K562 (cell line): ENCODE results near the gene RALY. TPM values are rescaled to one million over a fixed set of nuclear protein-coding genes. Genes with fewer than 3 reads are reported as not detected.

ENCODE experiments used
- CBX8 ChIP-seq: fragments of 200-600 bp; sonication (generic); IDR thresholded peaks from 2 replicates; pipeline ENCODE4 v1.6.1; 2012; ENCODE audit warnings: borderline replicate concordance, mixed run types, low read depth, mild to moderate bottlenecking, moderate library complexity, mixed read lengths, low read length, control low read depth, inconsistent platforms; ENCODE audit not compliant: poor library complexity, severe bottlenecking; ENCODE audit errors: extremely low read depth
- E2F6 ChIP-seq, 2 experiments: IDR thresholded peaks; 2 replicates each; pipeline ENCODE4 v1.6.1; 2011; ENCODE audit warnings: borderline replicate concordance in 1 of 2, control low read depth in 1 of 2, low read depth in 1 of 2, low read length in 1 of 2, mild to moderate bottlenecking in 1 of 2, mixed read lengths in 1 of 2, moderate library complexity in 1 of 2; ENCODE audit not compliant: insufficient read depth in 1 of 2, insufficient read length in 1 of 2, poor library complexity in 1 of 2, severe bottlenecking in 1 of 2; ENCODE audit errors: extremely low read depth in 1 of 2
- FUS ChIP-seq: fragments of 200-400 bp; formaldehyde crosslinking; optimal IDR thresholded peaks from 2 replicates; pipeline ENCODE3; 2017; ENCODE audit warnings: low read depth, low read length
- HDAC2 ChIP-seq: fragments of 450-650 bp; IDR thresholded peaks from 2 replicates; pipeline ENCODE4 v1.6.1; 2016; ENCODE audit warnings: mild to moderate bottlenecking
- HDGF ChIP-seq: fragments of 450-650 bp; IDR thresholded peaks from 2 replicates; pipeline ENCODE4 v1.6.1; 2016
- HMG20B ChIP-seq: fragments of 250-450 bp; sonication (Bioruptor Pico); IDR thresholded peaks from 2 replicates; pipeline ENCODE4 v1.5.0; 2021; ENCODE audit warnings: mild to moderate bottlenecking
- HMGN3 ChIP-seq: IDR thresholded peaks from 2 replicates; pipeline ENCODE4 v1.6.1; 2011; ENCODE audit warnings: borderline replicate concordance, low read depth, mild to moderate bottlenecking, mixed read lengths, low read length; ENCODE audit not compliant: insufficient read length; ENCODE audit errors: extremely low read depth
- ILF3 ChIP-seq: fragments of 450-650 bp; IDR thresholded peaks from 2 replicates; pipeline ENCODE4 v1.6.1; 2018; ENCODE audit warnings: antibody characterized with exemption, mild to moderate bottlenecking, moderate library complexity, borderline replicate concordance
- LARP7 ChIP-seq: fragments of 450-650 bp; IDR thresholded peaks from 2 replicates; pipeline ENCODE4 v1.6.1; 2016
- NBN ChIP-seq: fragments of 450-650 bp; IDR thresholded peaks from 2 replicates; pipeline ENCODE4 v1.6.1; 2016; ENCODE audit warnings: low read depth, mild to moderate bottlenecking
- NCOA6 ChIP-seq: fragments of 450-650 bp; IDR thresholded peaks from 2 replicates; pipeline ENCODE4 v1.6.1; 2017; ENCODE audit warnings: mild to moderate bottlenecking
- PHF21A ChIP-seq: fragments of 450-650 bp; IDR thresholded peaks from 2 replicates; pipeline ENCODE4 v1.6.1; 2017; ENCODE audit warnings: low read depth, borderline replicate concordance
- PRMT5 ChIP-seq: sonication (generic); formaldehyde crosslinking; IDR thresholded peaks from 2 replicates; pipeline ENCODE4 v1.5.0; 2020; ENCODE audit warnings: missing genetic modification reagents
- RFX7 ChIP-seq: fragments of 250-450 bp; sonication (Bioruptor Pico); IDR thresholded peaks from 2 replicates; pipeline ENCODE4 v1.5.1; 2021; ENCODE audit warnings: mild to moderate bottlenecking
- RHOXF2B ChIP-seq: fragments of 250-450 bp; sonication (Bioruptor Pico); conservative IDR thresholded peaks from 2 replicates; pipeline ENCODE4 v1.5.1; 2021
- TFE3 ChIP-seq: fragments of 450-650 bp; formaldehyde crosslinking; IDR thresholded peaks from 2 replicates; pipeline ENCODE4 v1.4.0; 2020; ENCODE audit warnings: mild to moderate bottlenecking, mixed read lengths
- VEZF1 ChIP-seq: fragments of 200-800 bp; sonication (Bioruptor generic); IDR thresholded peaks from 2 replicates; pipeline ENCODE4 v1.6.1; 2017; ENCODE audit warnings: missing genetic modification characterization, missing compliant biosample characterization
- YY1 ChIP-seq, 3 experiments: IDR thresholded peaks; 2 replicates each; pipeline ENCODE4 v1.6.1; 2011; ENCODE audit warnings: low read length in 2 of 3, mild to moderate bottlenecking in 2 of 3, moderate library complexity in 2 of 3, borderline replicate concordance in 1 of 3, control low read depth in 1 of 3, low read depth in 1 of 3; ENCODE audit not compliant: insufficient read depth in 3 of 3, insufficient replicate concordance in 2 of 3, control insufficient read depth in 1 of 3, insufficient read length in 1 of 3; ENCODE audit errors: extremely low read depth in 1 of 3
- ZKSCAN1 ChIP-seq: fragments of 150-350 bp; IDR thresholded peaks from 2 replicates; pipeline ENCODE4 v1.6.1; 2016; ENCODE audit warnings: low read depth, low read length
- ZNF121 ChIP-seq: sonication (generic); formaldehyde crosslinking; conservative IDR thresholded peaks from 2 replicates; pipeline ENCODE4 v1.8.0; 2022; ENCODE audit warnings: missing genetic modification reagents
- ZNF175 ChIP-seq: fragments of 200-800 bp; sonication (Bioruptor generic); IDR thresholded peaks from 2 replicates; pipeline ENCODE4 v1.6.1; 2016; ENCODE audit warnings: low read depth, mild to moderate bottlenecking, missing genetic modification characterization, missing compliant biosample characterization
- ZNF232 ChIP-seq: sonication (generic); formaldehyde crosslinking; IDR thresholded peaks from 2 replicates; pipeline ENCODE4 v1.8.0; 2022; ENCODE audit warnings: mild to moderate bottlenecking, missing genetic modification reagents
- ZNF449 ChIP-seq: fragments of 250-450 bp; sonication (Bioruptor Pico); IDR thresholded peaks from 2 replicates; pipeline ENCODE4 v1.8.0; 2022; ENCODE audit warnings: moderate library complexity, mild to moderate bottlenecking, inconsistent platforms
- polyA plus RNA-seq, 8 experiments: library from polyadenylated mRNA; depleted of rRNA in 4 of 8; stranded (reverse) in 5 of 8; unstranded in 3 of 8; fragments of >200 nt; fragmentation: Nextera tagmentation in 2 of 8; fragmentation: Illumina TruSeq in 1 of 8; extraction: Ambion mirVana in 2 of 8; extraction: Trizol in 1 of 8; gene quantifications; 2 replicates each; pipeline versions ENCODE4 v1.2.1 to v1.2.3, GENCODE V29; 2011 to 2014; ENCODE audit warnings: inconsistent platforms in 1 of 8, missing spikeins in 1 of 8
- total RNA-seq, 7 experiments: library from RNA; depleted of rRNA in 6 of 7; stranded (reverse); fragments of >200 nt in 6 of 7; fragmentation: Illumina TruSeq in 2 of 7; extraction: Trizol in 2 of 7; gene quantifications; 2 replicates each; pipeline versions ENCODE4 v1.2.1 to v1.2.3, GENCODE V29; 2011 to 2021; ENCODE audit warnings: low replicate concordance in 1 of 7

RALY gene
- total and polyA plus RNA-seq, 9 of the 15 experiments (the other 6 are each of a cell fraction or from before 2014, with no cell fraction given): 0.80 to 207 (median 128) TPM

GRCh38 chr20:33992923-33993575, 662 bp upstream of the RALY start (continued):
- TF ChIP-seq YY1 (IDR thresholded peaks at IDR 0.05; ENCODE audit: borderline replicate concordance in 1 of 3, control insufficient read depth in 1 of 3, extremely low read depth in 1 of 3, insufficient read depth in 3 of 3, insufficient read length in 1 of 3, insufficient replicate concordance in 2 of 3, low read depth in 1 of 3, low read length in 2 of 3) (peak in 2 of 3 experiments; percentile 63 to 79), RFX7 (no peak), VEZF1 (peak; percentile 95; the same call in 1 of the 2 replicates), ZNF121 (CRISPR knock-in tag) (no peak), ZNF232 (CRISPR knock-in tag) (no peak), CBX8 (no peak), ZKSCAN1 (no peak), FUS (no peak), ILF3 (no peak), NBN (0 out of 2 replicates have a peak, but pooled peaks have one; percentile 6), E2F6 (IDR thresholded peaks at IDR 0.05; ENCODE audit: borderline replicate concordance in 1 of 2, extremely low read depth in 1 of 2, insufficient read depth in 1 of 2, insufficient read length in 1 of 2, low read depth in 1 of 2, low read length in 1 of 2, poor library complexity in 1 of 2, severe bottlenecking in 1 of 2) (peak in 1 of 2 experiments; percentile 51), PRMT5 (CRISPR knock-in tag) (no peak), HMG20B (CRISPR knock-in tag) (no peak), PHF21A (no peak), ZNF449 (no peak), TFE3 (CRISPR knock-in tag) (no peak), LARP7 (no peak), NCOA6 (no peak), HDAC2 (0 out of 2 replicates have a peak, but pooled peaks have one; percentile 13), RHOXF2B (CRISPR knock-in tag) (no peak), HMGN3 (peak; percentile 52), HDGF (peak; percentile 97), ZNF175 (no peak)
